HEK293T (cell line): ENCODE data around the gene ZNF587B.
A peak's percentile ranks its signal among the peaks of the same experiment; 100 is the strongest.

Experiments used
- CTCF ChIA-PET: fragments of 350-600 bp; formaldehyde crosslinking; extraction: SDS; loops from one replicate; lab custom pipeline; 2021; ENCODE audit warnings: antibody characterized with exemption, inconsistent platforms; lab: Yijun Ruan, JAX
- POLR2A ChIA-PET: fragments of 350-600 bp; formaldehyde crosslinking; extraction: SDS; loops from one replicate; lab custom pipeline; 2020; ENCODE audit warnings: antibody characterized with exemption, inconsistent platforms; lab: Yijun Ruan, JAX
- DNase-seq: peaks from one replicate; pipeline ENCODE4 v3.0.0; 2012; ENCODE audit warnings: mixed read lengths; ENCODE audit errors: extremely low spot score
- ARNT ChIP-seq: fragments of 450-650 bp; IDR thresholded peaks from 2 replicates; pipeline ENCODE4 v1.6.1; 2017; ENCODE audit warnings: mild to moderate bottlenecking
- BHLHE40 ChIP-seq: fragments of 450-650 bp; IDR thresholded peaks from 2 replicates; pipeline ENCODE4 v1.6.1; 2016; ENCODE audit warnings: mild to moderate bottlenecking, moderate library complexity, borderline replicate concordance
- CTBP1 ChIP-seq: fragments of 450-650 bp; IDR thresholded peaks from 2 replicates; pipeline ENCODE4 v1.6.1; 2016; ENCODE audit warnings: borderline replicate concordance
- ELF4 ChIP-seq: fragments of 450-650 bp; IDR thresholded peaks from 2 replicates; pipeline ENCODE4 v1.6.1; 2017; ENCODE audit warnings: antibody characterized with exemption
- FOXA1 ChIP-seq: fragments of 450-650 bp; IDR thresholded peaks from 2 replicates; pipeline ENCODE4 v1.6.1; 2016; ENCODE audit warnings: mild to moderate bottlenecking
- FOXK2 ChIP-seq: fragments of 450-650 bp; IDR thresholded peaks from 2 replicates; pipeline ENCODE4 v1.6.1; 2016; ENCODE audit warnings: mild to moderate bottlenecking
- FOXM1 ChIP-seq: fragments of 450-650 bp; IDR thresholded peaks from 2 replicates; pipeline ENCODE4 v1.6.1; 2017; ENCODE audit warnings: mild to moderate bottlenecking, borderline replicate concordance
- HDGF ChIP-seq: fragments of 450-650 bp; IDR thresholded peaks from 2 replicates; pipeline ENCODE4 v1.6.1; 2017; ENCODE audit warnings: antibody characterized with exemption, borderline replicate concordance
- L3MBTL2 ChIP-seq: fragments of 450-650 bp; conservative IDR thresholded peaks from 2 replicates; pipeline ENCODE4 v1.6.1; 2016; ENCODE audit warnings: mild to moderate bottlenecking
- LEF1 ChIP-seq: fragments of 450-650 bp; IDR thresholded peaks from 2 replicates; pipeline ENCODE4 v1.6.1; 2017; ENCODE audit warnings: mild to moderate bottlenecking, borderline replicate concordance
- NFRKB ChIP-seq: fragments of 450-650 bp; IDR thresholded peaks from 2 replicates; pipeline ENCODE4 v1.6.1; 2016; ENCODE audit warnings: mild to moderate bottlenecking, moderate library complexity
- SP1 ChIP-seq: fragments of 450-650 bp; IDR thresholded peaks from 2 replicates; pipeline ENCODE4 v1.6.1; 2017
- SUZ12 ChIP-seq: fragments of 450-650 bp; IDR thresholded peaks from 2 replicates; pipeline ENCODE4 v1.6.1; 2016; ENCODE audit warnings: mild to moderate bottlenecking
- TARDBP ChIP-seq: fragments of 450-650 bp; IDR thresholded peaks from 2 replicates; pipeline ENCODE4 v1.6.1; 2016
- ZNF384 ChIP-seq: fragments of 450-650 bp; IDR thresholded peaks from 2 replicates; pipeline ENCODE4 v1.6.1; 2016
- TF ChIP-seq, protein P1 (sequence below): fragments of 450-650 bp; IDR thresholded peaks from 2 replicates; pipeline ENCODE4 v1.6.1; 2016

The ZNF587B gene

GRCh38 chr19:57813919-57814504 lies 16.1 kb upstream of the ZNF587B start:
- no peak for TF ChIP-seq L3MBTL2
- TF ChIP-seq NFRKB: no peak
- TF ChIP-seq, protein P1, sequence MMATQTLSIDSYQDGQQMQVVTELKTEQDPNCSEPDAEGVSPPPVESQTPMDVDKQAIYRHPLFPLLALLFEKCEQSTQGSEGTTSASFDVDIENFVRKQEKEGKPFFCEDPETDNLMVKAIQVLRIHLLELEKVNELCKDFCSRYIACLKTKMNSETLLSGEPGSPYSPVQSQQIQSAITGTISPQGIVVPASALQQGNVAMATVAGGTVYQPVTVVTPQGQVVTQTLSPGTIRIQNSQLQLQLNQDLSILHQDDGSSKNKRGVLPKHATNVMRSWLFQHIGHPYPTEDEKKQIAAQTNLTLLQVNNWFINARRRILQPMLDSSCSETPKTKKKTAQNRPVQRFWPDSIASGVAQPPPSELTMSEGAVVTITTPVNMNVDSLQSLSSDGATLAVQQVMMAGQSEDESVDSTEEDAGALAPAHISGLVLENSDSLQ: no peak
- no peak for TF ChIP-seq BHLHE40
- TF ChIP-seq FOXK2: no peak
- TF ChIP-seq SUZ12: no peak
- TF ChIP-seq ELF4: no peak
- TF ChIP-seq FOXM1: no peak
- no peak for TF ChIP-seq LEF1
- TF ChIP-seq ZNF384: no peak
- no peak for TF ChIP-seq TARDBP
- TF ChIP-seq CTBP1: no peak
- no peak for TF ChIP-seq ARNT
- no peak for TF ChIP-seq SP1
- TF ChIP-seq HDGF: no peak
- no peak for TF ChIP-seq FOXA1
- POLR2A ChIA-PET: interaction anchor here (0.6 to 1.1 kb wide), 2 partner anchors 9 to 44 kb away, joined by 3 read pairs; partner anchors contain the start of gene ZNF586
- DNase-seq: no peak
- CTCF ChIA-PET: no interaction called here

GRCh38 chr19:57814505-57815246 lies 15.4 kb upstream of the ZNF587B start, which contains the start of gene ZNF552:
Gene ZNF552 (minus strand): TSS chr19:57814913. CDS start chr19:57814743, 170 bp downstream.
- POLR2A ChIA-PET: interaction anchor here (0.6 to 1.3 kb wide), 5 partner anchors 12 to 45 kb away, joined by 3 to 4 read pairs (median 3); partner anchors contain the start of genes ZNF586 and ZNF587
- TF ChIP-seq ELF4: peak; percentile 83
- TF ChIP-seq CTBP1: no peak
- TF ChIP-seq TARDBP: no peak
- TF ChIP-seq FOXK2: no peak
- TF ChIP-seq, protein P1: peak; percentile 98
- CTCF ChIA-PET: no interaction called here
- DNase-seq: peak; percentile 81

- DNase-seq: no peak
- TF ChIP-seq HDGF: no peak
- TF ChIP-seq FOXK2: no peak
- TF ChIP-seq ZNF384: no peak
- TF ChIP-seq ELF4: no peak
- no peak for TF ChIP-seq BHLHE40
- no peak for TF ChIP-seq LEF1
- TF ChIP-seq FOXM1: no peak
- TF ChIP-seq L3MBTL2: no peak
- no peak for TF ChIP-seq TARDBP
- no peak for TF ChIP-seq SP1
- TF ChIP-seq FOXA1: no peak
- TF ChIP-seq ARNT: no peak
- no peak for TF ChIP-seq NFRKB
- TF ChIP-seq, protein P1: no peak
- TF ChIP-seq CTBP1: no peak
- TF ChIP-seq SUZ12: no peak
- ChIA-PET POLR2A (interaction anchor here (0.6 to 1.3 kb wide), 5 partner anchors 12 to 46 kb away, joined by 3 to 4 read pairs (median 3); partner anchors contain the start of genes ZNF586 and ZNF587), CTCF (no interaction called here)
These were observed 14.6 kb upstream of the ZNF587B start for GRCh38 chr19:57815247-57816075.

DNA sequence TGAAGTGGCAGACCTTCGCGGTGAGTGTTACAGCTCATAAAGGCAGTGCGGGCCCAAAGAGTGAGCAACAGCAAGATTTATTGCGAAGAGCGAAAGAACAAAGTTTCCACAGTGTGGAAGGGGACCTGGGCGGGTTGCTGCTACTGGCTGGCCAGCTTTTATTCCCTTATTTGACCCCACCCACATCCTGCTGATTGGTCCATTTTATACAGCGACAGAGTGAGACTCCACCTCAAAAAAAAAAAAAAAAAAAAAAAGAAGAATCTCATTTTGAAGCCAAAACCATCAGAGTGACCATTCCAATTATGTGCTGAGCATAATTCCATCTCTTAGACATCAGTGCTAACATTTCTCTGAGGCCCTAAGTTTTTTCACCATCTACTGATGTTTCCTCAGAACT lies 13.4 kb upstream of the ZNF587B start:
- TF ChIP-seq ZNF384 (no peak), CTBP1 (no peak), FOXK2 (no peak), SP1 (no peak), ELF4 (no peak), TARDBP (no peak), BHLHE40 (no peak), FOXM1 (no peak), SUZ12 (no peak), ARNT (no peak), LEF1 (no peak), NFRKB (no peak), FOXA1 (no peak), HDGF (no peak), L3MBTL2 (no peak)
- TF ChIP-seq, protein P1: no peak
- POLR2A ChIA-PET: no interaction called here
- DNase-seq: no peak
- CTCF ChIA-PET: no interaction called here
